Activated CD8-positive, alpha-beta memory T cell treated with anti-CD3 and anti-CD28 coated beads for 36 hours (primary cell): ENCODE results near the gene UPK3A. TPM values are rescaled to one million over a fixed set of nuclear protein-coding genes. Genes with fewer than 3 reads are reported as not detected.
"Not testable (repeated sequence)": the region's sequence is repeated elsewhere in the genome, so short reads cannot be mapped to it uniquely, and the experiment has no call there.

Source experiments
- CTCF ChIA-PET: fragments of 350-600 bp; sonication (Branson Sonifier 250); formaldehyde crosslinking; loops from one replicate; lab custom pipeline; 2021; ENCODE audit warnings: antibody characterized with exemption; lab: Charles Lee
- POLR2A ChIA-PET: fragments of 350-600 bp; sonication (Branson Sonifier 250); formaldehyde crosslinking; loops from one replicate; lab custom pipeline; 2021; ENCODE audit warnings: antibody characterized with exemption; lab: Charles Lee
- total RNA-seq, 2 experiments: library from RNA; stranded (reverse); gene quantifications; one replicate each; pipeline ENCODE4 v1.2.3, GENCODE V29; 2021

Gene UPK3A
- total RNA-seq, 2 experiments from 2014 or later = not detected

DNA sequence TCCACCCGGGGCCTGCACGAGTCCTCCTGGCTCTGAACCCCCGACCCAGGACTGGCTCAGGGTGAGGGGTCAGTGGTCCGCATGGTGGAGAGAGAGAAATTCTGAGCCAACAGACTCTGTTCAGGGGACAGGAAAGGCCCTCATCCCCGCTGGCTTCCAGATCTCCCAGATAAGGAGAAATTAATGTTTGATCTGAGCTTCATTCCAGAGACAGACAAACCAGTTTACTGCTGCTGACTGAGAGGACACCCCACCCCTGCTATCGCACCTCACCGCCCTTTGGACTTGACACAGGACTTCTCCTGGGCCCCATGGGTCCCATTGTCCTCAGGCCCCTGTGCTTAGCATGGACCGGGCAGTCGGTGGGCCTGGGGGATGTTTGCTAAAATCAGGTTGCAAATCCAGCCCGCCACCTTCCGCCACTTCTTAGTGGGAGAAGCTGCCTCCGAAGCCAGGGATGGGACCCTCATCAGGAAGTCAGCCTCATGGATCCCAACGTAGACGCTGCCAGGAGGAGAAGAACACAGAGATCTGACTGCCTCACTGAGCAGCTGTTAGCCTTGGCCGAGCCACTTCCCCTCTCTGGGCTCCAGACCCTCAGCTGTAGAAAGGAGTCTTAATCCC lies 11.2 kb upstream of the UPK3A start:
- ChIA-PET POLR2A (no interaction called here), CTCF (no interaction called here)

DNA sequence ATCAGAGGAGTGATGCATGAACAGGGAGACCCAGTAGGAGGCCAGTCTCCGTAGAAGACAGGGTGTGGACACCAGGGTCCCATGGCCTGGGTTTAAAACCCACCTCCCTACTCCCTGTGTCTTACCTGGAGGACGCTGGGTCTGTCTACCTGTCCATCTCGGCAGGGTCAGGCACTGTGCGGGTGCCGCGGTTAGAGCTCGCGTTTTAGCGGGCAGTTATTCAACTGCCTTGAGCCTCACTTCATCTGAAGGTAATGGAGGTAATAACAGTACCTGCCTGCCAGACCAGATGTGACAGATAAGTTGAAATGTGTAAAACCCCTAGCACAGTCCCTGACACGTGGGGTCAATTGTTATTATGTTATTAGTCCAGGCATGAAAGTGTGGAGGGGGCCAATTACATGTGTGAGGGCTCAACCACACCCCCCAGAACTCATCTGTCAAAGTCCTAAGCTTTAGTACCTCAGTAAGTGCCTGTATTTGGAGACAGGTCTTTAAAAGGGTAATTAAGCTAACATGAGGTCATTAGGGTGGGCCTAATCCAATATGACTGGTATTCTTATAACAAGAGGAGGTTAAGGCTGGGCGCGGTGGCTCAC lies 8.1 kb upstream of the UPK3A start:
- POLR2A ChIA-PET = no interaction called here
- CTCF ChIA-PET = no interaction called here

DNA sequence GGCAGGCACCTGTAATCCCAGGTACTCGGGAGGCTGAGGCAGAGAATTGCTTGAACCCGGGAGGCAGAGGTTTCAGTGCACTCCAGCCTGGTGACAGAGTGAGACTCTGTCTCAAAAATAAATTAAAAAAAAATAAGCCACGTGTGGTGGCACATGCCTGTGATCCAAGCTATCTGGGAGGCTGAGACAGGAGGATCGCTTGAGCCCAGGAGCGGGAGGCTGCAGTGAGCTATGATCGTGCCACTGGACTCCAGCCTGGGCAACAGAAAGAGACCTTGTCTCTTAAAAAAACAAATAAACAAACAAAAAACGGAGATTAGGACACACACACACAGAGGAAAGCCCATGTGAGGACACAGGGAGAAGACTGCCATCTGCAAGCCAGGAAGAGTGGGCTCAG lies 7.0 kb upstream of the UPK3A start:
- POLR2A ChIA-PET, CTCF ChIA-PET: not testable (repeated sequence)

DNA sequence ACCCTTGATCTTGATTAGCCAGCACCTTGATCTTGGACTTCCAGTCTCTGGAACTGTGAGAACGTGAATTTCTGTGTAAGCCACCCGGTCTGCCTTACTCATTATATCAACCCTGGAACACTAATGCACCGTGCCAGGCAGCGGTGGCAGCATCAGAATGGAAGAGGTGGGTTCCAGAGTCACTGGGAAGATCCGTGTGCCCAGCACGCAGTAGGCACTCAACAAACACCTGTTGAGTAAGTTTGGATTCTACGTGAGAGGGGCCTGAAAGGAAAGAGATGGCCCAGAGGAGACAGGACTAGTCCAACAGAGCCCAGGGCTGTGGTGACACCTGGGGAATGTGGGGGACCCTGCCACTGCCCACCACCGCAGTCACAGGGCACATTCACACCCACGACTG lies 6.6 kb upstream of the UPK3A start:
- POLR2A ChIA-PET = no interaction called here
- CTCF ChIA-PET = no interaction called here

DNA sequence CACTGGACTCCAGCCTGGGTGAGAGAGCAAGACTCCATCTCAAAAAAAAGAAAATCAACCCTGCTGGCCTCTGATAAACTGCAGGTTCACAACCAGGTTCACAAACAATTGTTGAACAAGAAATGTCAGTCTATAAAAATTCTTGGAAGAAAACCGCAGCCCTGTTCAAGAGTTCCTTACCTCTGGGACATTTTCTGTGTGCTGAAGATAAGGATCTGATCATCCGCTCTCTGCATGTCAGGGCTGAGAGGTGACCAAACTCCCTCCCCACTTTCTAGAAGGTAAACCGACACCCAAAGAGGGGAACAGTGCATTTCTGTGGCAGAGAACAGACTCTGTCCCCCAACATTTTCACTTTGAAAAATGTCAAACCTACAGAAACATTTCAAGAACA lies 4.2 kb upstream of the UPK3A start:
- ChIA-PET POLR2A (interaction anchor here (0.7 kb wide), 1 partner anchor 1008 kb away, joined by 3 read pairs; no protein-coding TSS in a partner anchor), CTCF (interaction anchor here (0.6 kb wide), 1 partner anchor 1953 kb away, joined by 3 read pairs; no protein-coding TSS in a partner anchor)

DNA sequence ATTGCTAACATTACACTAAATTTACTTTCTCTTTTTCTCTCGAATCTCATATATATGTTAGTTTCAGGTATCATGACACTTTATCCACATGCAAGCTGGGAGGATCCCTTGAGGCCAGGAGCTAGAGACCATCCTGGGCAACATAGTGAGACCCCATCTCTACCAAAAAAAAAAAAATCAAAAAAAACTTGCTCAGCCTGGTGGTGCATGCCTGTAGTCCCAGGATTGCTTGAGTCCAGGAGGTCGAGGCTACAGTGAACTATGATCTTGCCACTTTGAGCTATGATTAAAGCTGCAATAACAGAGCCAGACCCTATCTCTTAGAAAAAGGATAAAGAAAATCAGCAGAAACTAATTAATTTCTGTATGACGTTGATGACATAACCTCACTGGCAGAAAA lies 3.7 kb upstream of the UPK3A start:
- POLR2A ChIA-PET = interaction anchor here (0.7 kb wide), 1 partner anchor 1008 kb away, joined by 3 read pairs; no protein-coding TSS in a partner anchor
- CTCF ChIA-PET = no interaction called here

- POLR2A ChIA-PET = no interaction called here
- CTCF ChIA-PET = no interaction called here
Measured at GRCh38 chr22:45285263-45286058, 712 bp downstream of the UPK3A start.

DNA sequence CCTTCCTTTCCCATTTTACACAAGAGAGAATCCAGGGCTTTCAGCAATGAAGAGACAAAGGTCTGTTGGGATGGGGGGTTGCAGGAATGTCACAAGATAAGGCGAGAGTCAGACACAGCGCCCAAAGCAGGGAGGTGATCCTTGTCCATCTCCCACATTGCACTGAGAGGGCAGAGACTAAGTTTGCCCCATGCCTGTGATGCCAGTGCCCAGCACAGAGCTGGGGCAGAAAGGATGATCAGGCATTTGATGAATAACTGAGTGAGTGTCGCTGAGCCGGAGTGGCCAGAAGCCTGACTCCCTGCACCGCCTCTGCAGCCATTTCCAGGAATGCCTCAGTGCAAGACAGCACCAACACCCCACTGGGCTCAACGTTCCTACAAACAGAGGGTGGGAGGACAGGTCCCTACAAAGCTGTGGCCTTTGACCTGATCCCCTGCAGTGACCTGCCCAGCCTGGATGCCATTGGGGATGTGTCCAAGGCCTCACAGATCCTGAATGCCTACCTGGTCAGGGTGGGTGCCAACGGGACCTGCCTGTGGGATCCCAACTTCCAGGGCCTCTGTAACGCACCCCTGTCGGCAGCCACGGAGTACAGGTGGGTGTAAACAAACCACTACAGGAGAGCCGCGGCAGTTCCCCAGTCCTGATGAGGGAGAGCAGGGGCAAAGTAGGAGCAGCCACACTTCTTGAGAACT lies 2.3 kb downstream of the UPK3A start:
- CTCF ChIA-PET = interaction anchor here (1.2 kb wide), 1 partner anchor 15 kb away, joined by 4 read pairs; no protein-coding TSS in a partner anchor
- POLR2A ChIA-PET = no interaction called here

DNA sequence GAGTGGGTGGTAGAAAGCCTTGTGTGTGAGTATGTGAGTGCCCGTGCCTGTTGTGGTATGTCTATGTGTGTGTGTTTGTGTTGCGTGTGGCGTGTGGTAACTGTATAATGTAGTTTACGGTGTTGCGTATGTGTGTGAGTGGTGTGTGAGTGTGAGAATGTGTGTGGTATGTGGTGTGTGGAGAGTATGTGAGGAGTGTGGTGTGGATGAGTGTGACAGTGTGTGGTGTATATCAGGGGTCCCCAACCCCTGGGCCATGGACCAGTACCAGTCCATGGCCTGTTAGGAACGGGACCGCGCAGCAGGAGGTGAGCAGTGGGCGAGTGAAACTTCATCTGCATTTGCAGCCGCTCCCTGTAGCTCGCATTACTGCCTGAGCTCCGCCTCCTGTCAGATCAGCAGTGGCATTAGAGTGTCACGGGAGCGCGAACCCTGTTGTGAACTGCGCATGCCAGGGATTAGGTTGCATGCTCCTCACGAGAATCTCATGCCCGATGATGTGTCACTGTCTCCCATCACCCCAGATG lies 5.7 kb downstream of the UPK3A start:
- ChIA-PET POLR2A (no interaction called here), CTCF (no interaction called here)

- CTCF ChIA-PET = no interaction called here
- POLR2A ChIA-PET = no interaction called here
Measured at GRCh38 chr22:45291061-45291930, 6.5 kb downstream of the UPK3A start.

GRCh38 chr22:45291931-45292290 lies 7.2 kb downstream of the UPK3A start:
- POLR2A ChIA-PET = no interaction called here
- CTCF ChIA-PET = no interaction called here

- ChIA-PET POLR2A (no interaction called here), CTCF (interaction anchor here (0.6 kb wide), 1 partner anchor 25 kb away, joined by 5 read pairs; no protein-coding TSS in a partner anchor)
Measured at GRCh38 chr22:45292731-45293442, 8.1 kb downstream of the UPK3A start.

- ChIA-PET POLR2A (no interaction called here), CTCF (no interaction called here)
Measured at GRCh38 chr22:45294030-45294429, 9.3 kb downstream of the UPK3A start.

DNA sequence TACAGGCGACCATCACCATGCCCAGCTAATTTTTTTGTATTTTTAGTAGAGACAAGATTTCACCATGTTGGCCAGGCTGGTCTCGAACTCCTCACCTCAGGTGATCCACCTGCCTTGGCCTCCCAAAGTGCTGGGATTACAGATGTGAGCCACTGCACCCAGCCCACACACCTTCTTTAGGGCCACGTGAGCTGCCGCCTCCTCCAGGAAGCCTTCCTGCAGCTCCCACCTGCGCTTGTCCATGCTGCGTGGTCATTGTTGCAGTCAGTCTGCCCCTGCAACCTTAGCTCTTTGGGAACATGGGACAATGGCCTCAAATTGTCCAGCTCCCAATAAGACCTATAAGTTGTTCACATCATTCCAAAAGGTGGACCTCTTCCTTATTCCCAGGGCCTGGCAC lies 10.3 kb downstream of the UPK3A start:
- POLR2A ChIA-PET, CTCF ChIA-PET: not testable (repeated sequence)

DNA sequence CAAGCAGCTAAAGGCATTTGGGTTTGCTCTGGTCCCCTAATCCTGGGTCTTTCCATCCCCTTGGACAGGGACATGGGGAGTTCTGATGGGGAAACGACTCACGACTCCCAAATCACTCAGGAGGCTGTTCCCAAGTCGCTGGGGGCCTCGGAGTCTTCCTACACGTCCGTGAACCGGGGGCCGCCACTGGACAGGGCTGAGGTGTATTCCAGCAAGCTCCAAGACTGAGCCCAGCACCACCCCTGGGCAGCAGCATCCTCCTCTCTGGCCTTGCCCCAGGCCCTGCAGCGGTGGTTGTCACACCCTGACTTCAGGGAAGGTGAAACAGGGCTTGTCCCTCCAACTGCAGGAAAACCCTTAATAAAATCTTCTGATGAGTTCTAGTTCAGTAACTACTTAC lies 10.7 kb downstream of the UPK3A start:
- ChIA-PET POLR2A (no interaction called here), CTCF (no interaction called here)

- POLR2A ChIA-PET = no interaction called here
- CTCF ChIA-PET = no interaction called here
Measured at GRCh38 chr22:45296628-45297297, 12.0 kb downstream of the UPK3A start.

DNA sequence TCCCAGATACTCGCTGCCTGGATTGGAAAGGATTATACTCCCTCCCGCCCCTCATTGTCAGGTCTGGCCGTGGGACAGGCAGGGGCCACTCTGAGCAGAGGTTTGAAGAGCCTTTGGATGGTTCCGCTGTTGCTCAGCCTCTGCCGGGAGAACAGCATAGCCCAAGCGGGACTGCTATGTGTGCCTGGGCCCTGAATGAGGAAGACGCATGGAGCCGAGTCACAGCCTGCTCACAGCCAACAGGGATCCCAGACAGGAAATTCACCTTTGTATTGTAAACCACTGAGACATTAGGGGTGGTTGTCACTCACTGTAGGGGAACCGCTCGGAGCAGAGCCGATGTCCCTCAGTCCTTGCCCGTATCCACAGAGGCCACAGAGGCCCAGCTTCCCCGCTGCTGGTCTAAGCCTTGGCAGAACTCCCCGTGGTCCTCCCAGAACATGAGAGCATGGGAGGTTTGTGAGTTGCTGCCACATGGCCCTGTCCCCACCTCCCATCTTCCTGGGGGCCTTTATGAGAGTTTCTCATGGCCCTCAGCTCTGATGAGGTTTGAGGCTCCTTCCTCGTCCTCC lies 14.3 kb downstream of the UPK3A start:
- ChIA-PET POLR2A (no interaction called here), CTCF (no interaction called here)
